HEK293 (cell line): Measurements from ENCODE around the gene TREM2.

Experiments used
- CTCF ChIA-PET: fragments of 350-600 bp; formaldehyde crosslinking; extraction: SDS; loops from one replicate; lab custom pipeline; 2021; ENCODE audit warnings: antibody characterized with exemption; lab: Yijun Ruan, JAX
- POLR2A ChIA-PET: fragments of 300-600 bp; formaldehyde crosslinking; extraction: SDS; loops from one replicate; lab custom pipeline; 2020; ENCODE audit warnings: antibody characterized with exemption, inconsistent platforms; lab: Yijun Ruan, JAX
- H3K27ac ChIP-seq: fragments of 200-500 bp; sonication (Bioruptor generic); 2 replicates; pipeline ENCODE4 v1.5.1; 2014; ENCODE audit warnings: low read depth, low read length, control low read depth, inconsistent platforms; ENCODE audit errors: extremely low read depth
- H3K36me3 ChIP-seq, 2 experiments: fragments of 200-500 bp in 1 of 2; sonication (Bioruptor generic) in 1 of 2; 1 replicate in 1 of 2; 2 replicates in 1 of 2; pipeline ENCODE4 v1.5.1; 2014 to 2017; ENCODE audit warnings: inconsistent platforms in 2 of 2, low read length in 2 of 2; ENCODE audit not compliant: control insufficient read depth in 2 of 2, insufficient read depth in 1 of 2
- H3K4me1 ChIP-seq: fragments of 200-500 bp; sonication (Bioruptor generic); 2 replicates; pipeline ENCODE4 v1.5.1; 2014; ENCODE audit warnings: mild to moderate bottlenecking, low read length, inconsistent platforms; ENCODE audit not compliant: control insufficient read depth, insufficient read depth
- H3K4me3 ChIP-seq: 2 replicates; pipeline ENCODE4 v1.5.1; 2011; ENCODE audit warnings: low read depth, mild to moderate bottlenecking, control low read depth, low read length, moderate library complexity
- H3K9me3 ChIP-seq: fragments of 200-500 bp; sonication (Bioruptor generic); 2 replicates; pipeline ENCODE4 v1.5.1; 2014; ENCODE audit warnings: low read depth, low read length, inconsistent platforms; ENCODE audit not compliant: control insufficient read depth, insufficient read depth
- AEBP2 ChIP-seq: fragments of 450-650 bp; formaldehyde crosslinking; IDR thresholded peaks from 2 replicates; pipeline ENCODE4 v1.5.1; 2016; ENCODE audit warnings: missing biosample characterization, missing genetic modification characterization, borderline replicate concordance
- BCL11B ChIP-seq: fragments of 450-650 bp; formaldehyde crosslinking; IDR thresholded peaks from 2 replicates; pipeline ENCODE4 v1.5.1; 2016; ENCODE audit warnings: low read depth, missing biosample characterization, missing genetic modification characterization
- MYNN ChIP-seq: fragments of 450-650 bp; formaldehyde crosslinking; IDR thresholded peaks from 2 replicates; pipeline ENCODE4 v1.5.1; 2016; ENCODE audit warnings: missing biosample characterization, missing genetic modification characterization, borderline replicate concordance
- PRDM4 ChIP-seq: fragments of 450-650 bp; formaldehyde crosslinking; IDR thresholded peaks from 2 replicates; pipeline ENCODE4 v1.5.1; 2017; ENCODE audit warnings: missing biosample characterization, missing genetic modification characterization
- SP3 ChIP-seq: fragments of 450-650 bp; formaldehyde crosslinking; IDR thresholded peaks from 2 replicates; pipeline ENCODE4 v1.5.1; 2016; ENCODE audit warnings: missing biosample characterization, missing genetic modification characterization
- YY2 ChIP-seq: fragments of 450-650 bp; formaldehyde crosslinking; IDR thresholded peaks from 2 replicates; pipeline ENCODE4 v1.5.1; 2016; ENCODE audit warnings: missing biosample characterization, missing genetic modification characterization
- ZNF155 ChIP-seq: fragments of 450-650 bp; formaldehyde crosslinking; IDR thresholded peaks from 2 replicates; pipeline ENCODE4 v1.5.1; 2016; ENCODE audit warnings: missing biosample characterization, missing genetic modification characterization
- ZNF221 ChIP-seq: fragments of 450-650 bp; formaldehyde crosslinking; IDR thresholded peaks from 2 replicates; pipeline ENCODE4 v1.5.1; 2017; ENCODE audit warnings: missing biosample characterization, missing genetic modification characterization, borderline replicate concordance
- ZNF274 ChIP-seq, 2 experiments: fragments of 200-500 bp in 1 of 2; fragments of 450-650 bp in 1 of 2; sonication (Bioruptor generic) in 1 of 2; formaldehyde crosslinking in 1 of 2; IDR thresholded peaks; 2 replicates each; pipeline versions ENCODE4 v1.5.1 to v1.6.1; 2014 to 2016; ENCODE audit warnings: borderline replicate concordance in 1 of 2, inconsistent platforms in 1 of 2, low read length in 1 of 2, missing biosample characterization in 1 of 2, missing genetic modification characterization in 1 of 2
- ZNF311 ChIP-seq: fragments of 450-650 bp; formaldehyde crosslinking; IDR thresholded peaks from 2 replicates; pipeline ENCODE4 v1.5.1; 2017; ENCODE audit warnings: missing biosample characterization, missing genetic modification characterization, borderline replicate concordance
- ZNF416 ChIP-seq: fragments of 450-650 bp; formaldehyde crosslinking; IDR thresholded peaks from 2 replicates; pipeline ENCODE4 v1.5.1; 2016; ENCODE audit warnings: missing biosample characterization, missing genetic modification characterization
- ZNF426 ChIP-seq: fragments of 450-650 bp; formaldehyde crosslinking; IDR thresholded peaks from 2 replicates; pipeline ENCODE4 v1.5.1; 2017; ENCODE audit warnings: missing biosample characterization, missing genetic modification characterization, mild to moderate bottlenecking, inconsistent platforms, moderate library complexity
- ZNF510 ChIP-seq: fragments of 450-650 bp; formaldehyde crosslinking; IDR thresholded peaks from 2 replicates; pipeline ENCODE4 v1.5.1; 2018; ENCODE audit warnings: mild to moderate bottlenecking, missing genetic modification characterization, missing biosample characterization; ENCODE audit not compliant: insufficient replicate concordance
- ZNF518A ChIP-seq: fragments of 450-650 bp; formaldehyde crosslinking; conservative IDR thresholded peaks from 2 replicates; pipeline ENCODE4 v1.5.1; 2016; ENCODE audit warnings: low read depth, missing biosample characterization, missing genetic modification characterization
- ZNF544 ChIP-seq: fragments of 450-650 bp; formaldehyde crosslinking; IDR thresholded peaks from 2 replicates; pipeline ENCODE4 v1.5.0; 2017; ENCODE audit warnings: missing biosample characterization, missing genetic modification characterization
- ZNF560 ChIP-seq: fragments of 450-650 bp; formaldehyde crosslinking; IDR thresholded peaks from 2 replicates; pipeline ENCODE4 v1.5.1; 2017; ENCODE audit warnings: missing biosample characterization, missing genetic modification characterization, borderline replicate concordance
- ZNF596 ChIP-seq: fragments of 450-650 bp; IDR thresholded peaks from 2 replicates; pipeline ENCODE4 v1.5.0; 2018; ENCODE audit warnings: missing biosample characterization, mild to moderate bottlenecking, missing genetic modification characterization, moderate library complexity
- ZNF677 ChIP-seq: fragments of 450-650 bp; IDR thresholded peaks from 2 replicates; pipeline ENCODE4 v1.5.0; 2018; ENCODE audit warnings: missing biosample characterization, mild to moderate bottlenecking, missing genetic modification characterization, moderate library complexity
- ZNF777 ChIP-seq: fragments of 450-650 bp; formaldehyde crosslinking; IDR thresholded peaks from 2 replicates; pipeline ENCODE4 v1.5.1; 2017; ENCODE audit warnings: missing biosample characterization, missing genetic modification characterization, borderline replicate concordance
- ZNF791 ChIP-seq: fragments of 450-650 bp; formaldehyde crosslinking; IDR thresholded peaks from 2 replicates; pipeline ENCODE4 v1.5.1; 2016; ENCODE audit warnings: missing biosample characterization, missing genetic modification characterization
- ZSCAN23 ChIP-seq: fragments of 450-650 bp; formaldehyde crosslinking; IDR thresholded peaks from 2 replicates; pipeline ENCODE4 v1.5.1; 2016; ENCODE audit warnings: missing biosample characterization, missing genetic modification characterization
- TF ChIP-seq, protein P1 (sequence below): fragments of 450-650 bp; formaldehyde crosslinking; IDR thresholded peaks from 2 replicates; pipeline ENCODE4 v1.5.1; 2016; ENCODE audit warnings: missing biosample characterization, missing genetic modification characterization
- TF ChIP-seq, protein P2 (sequence below): fragments of 450-650 bp; formaldehyde crosslinking; IDR thresholded peaks from 2 replicates; pipeline ENCODE4 v1.5.1; 2016; ENCODE audit warnings: missing biosample characterization, missing genetic modification characterization

TREM2 gene

DNA sequence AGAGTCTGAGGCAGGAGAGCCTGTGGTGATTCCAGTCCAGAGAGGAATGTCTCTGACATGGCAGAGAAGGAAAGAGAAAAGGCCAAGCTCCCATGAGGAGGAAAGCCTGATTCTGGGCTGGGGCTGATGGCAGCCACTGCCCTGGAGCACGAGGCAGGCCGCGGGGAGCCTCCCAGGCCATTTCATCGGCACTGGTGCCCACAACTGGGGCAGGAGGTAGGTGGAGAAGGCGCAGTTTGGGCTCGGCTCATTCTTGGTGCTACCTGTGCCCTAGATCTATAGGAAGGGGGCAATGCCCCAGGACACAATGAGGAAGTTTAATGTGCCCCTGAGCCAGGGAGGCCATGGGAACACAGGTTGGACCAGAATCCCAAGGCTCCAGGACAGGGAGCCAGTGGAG, 6.1 kb downstream of the TREM2 start:
- H3K36me3 ChIP-seq, result no peaks in the 10 kb centered on the region
- H3K4me1 ChIP-seq, result no peaks in the 10 kb centered on the region
- POLR2A ChIA-PET, result no interaction called here
- H3K4me3 ChIP-seq, result no peak overlapping the region
- H3K27ac ChIP-seq, result no peak overlapping the region
- CTCF ChIA-PET, result no interaction called here
- no peak for TF ChIP-seq SP3 (tag by site-specific recombination)
- TF ChIP-seq, protein P1, sequence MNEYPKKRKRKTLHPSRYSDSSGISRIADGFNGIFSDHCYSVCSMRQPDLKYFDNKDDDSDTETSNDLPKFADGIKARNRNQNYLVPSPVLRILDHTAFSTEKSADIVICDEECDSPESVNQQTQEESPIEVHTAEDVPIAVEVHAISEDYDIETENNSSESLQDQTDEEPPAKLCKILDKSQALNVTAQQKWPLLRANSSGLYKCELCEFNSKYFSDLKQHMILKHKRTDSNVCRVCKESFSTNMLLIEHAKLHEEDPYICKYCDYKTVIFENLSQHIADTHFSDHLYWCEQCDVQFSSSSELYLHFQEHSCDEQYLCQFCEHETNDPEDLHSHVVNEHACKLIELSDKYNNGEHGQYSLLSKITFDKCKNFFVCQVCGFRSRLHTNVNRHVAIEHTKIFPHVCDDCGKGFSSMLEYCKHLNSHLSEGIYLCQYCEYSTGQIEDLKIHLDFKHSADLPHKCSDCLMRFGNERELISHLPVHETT (tag by site-specific recombination), result no peak
- TF ChIP-seq ZNF791, result no peak
- TF ChIP-seq, protein P2, sequence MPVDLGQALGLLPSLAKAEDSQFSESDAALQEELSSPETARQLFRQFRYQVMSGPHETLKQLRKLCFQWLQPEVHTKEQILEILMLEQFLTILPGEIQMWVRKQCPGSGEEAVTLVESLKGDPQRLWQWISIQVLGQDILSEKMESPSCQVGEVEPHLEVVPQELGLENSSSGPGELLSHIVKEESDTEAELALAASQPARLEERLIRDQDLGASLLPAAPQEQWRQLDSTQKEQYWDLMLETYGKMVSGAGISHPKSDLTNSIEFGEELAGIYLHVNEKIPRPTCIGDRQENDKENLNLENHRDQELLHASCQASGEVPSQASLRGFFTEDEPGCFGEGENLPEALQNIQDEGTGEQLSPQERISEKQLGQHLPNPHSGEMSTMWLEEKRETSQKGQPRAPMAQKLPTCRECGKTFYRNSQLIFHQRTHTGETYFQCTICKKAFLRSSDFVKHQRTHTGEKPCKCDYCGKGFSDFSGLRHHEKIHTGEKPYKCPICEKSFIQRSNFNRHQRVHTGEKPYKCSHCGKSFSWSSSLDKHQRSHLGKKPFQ (tag by site-specific recombination), result no peak
- TF ChIP-seq ZNF416, result no peak
- TF ChIP-seq ZNF426 (tag by site-specific recombination), result no peak
- TF ChIP-seq ZNF221 (tag by site-specific recombination), result no peak
- no peak for TF ChIP-seq ZNF274 (IDR thresholded peaks at IDR 0.05; ENCODE audit: low read length)
- no peak for TF ChIP-seq ZNF274 (tag by site-specific recombination; IDR thresholded peaks at IDR 0.05; ENCODE audit: borderline replicate concordance)
- TF ChIP-seq AEBP2 (tag by site-specific recombination), result no peak
- TF ChIP-seq ZNF155 (tag by site-specific recombination), result no peak
- no peak for TF ChIP-seq ZNF777 (tag by site-specific recombination)
- no peak for TF ChIP-seq ZNF596 (tag by site-specific recombination)
- no peak for TF ChIP-seq MYNN
- TF ChIP-seq ZNF560 (tag by site-specific recombination), result no peak
- TF ChIP-seq YY2 (tag by site-specific recombination), result no peak
- no peak for TF ChIP-seq ZNF510 (tag by site-specific recombination)
- TF ChIP-seq ZNF544, result no peak
- no peaks in the 10 kb centered on the region for H3K9me3 ChIP-seq

DNA sequence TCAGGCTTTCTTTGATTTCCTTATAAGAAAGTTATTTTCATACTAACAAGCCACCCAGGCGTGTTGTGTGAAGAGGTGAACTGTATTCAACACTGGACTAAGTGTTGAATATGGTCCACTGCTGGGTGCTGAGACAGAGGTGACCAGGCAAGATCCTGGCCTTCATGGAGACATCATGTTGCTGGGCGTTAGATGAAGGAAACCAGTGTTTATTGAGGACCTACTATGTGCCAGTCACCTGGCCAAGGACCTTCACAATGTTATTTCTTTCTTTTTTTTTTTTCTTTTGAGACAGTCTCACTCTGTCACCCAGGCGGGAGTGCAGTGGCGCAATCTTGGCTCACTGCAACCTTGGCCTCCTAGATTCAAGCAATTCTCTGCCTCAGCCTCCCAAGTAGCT, 6.9 kb downstream of the TREM2 start:
- Histone ChIP-seq H3K4me1 (no peaks in the 10 kb centered on the region), H3K36me3 (no peaks in the 10 kb centered on the region), H3K27ac (no peak overlapping the region), H3K4me3 (no peak overlapping the region), H3K9me3 (no peaks in the 10 kb centered on the region)
- ChIA-PET POLR2A (no interaction called here), CTCF (no interaction called here)
- TF ChIP-seq ZNF677 (tag by site-specific recombination) (no peak), ZSCAN23 (tag by site-specific recombination) (no peak), ZNF560 (tag by site-specific recombination) (no peak), BCL11B (tag by site-specific recombination) (no peak), ZNF518A (tag by site-specific recombination) (no peak), ZNF311 (tag by site-specific recombination) (no peak), PRDM4 (tag by site-specific recombination) (no peak)
